Stimulated activated CD4-positive, alpha-beta T cell treated with anti-CD3 and anti-CD28 coated beads, TNF-alpha, amount 100 ng/mL, for 48 hours (primary cell): ENCODE measurements around the gene MT1E.
"Not testable (repeated sequence)": the region's sequence is repeated elsewhere in the genome, so short reads cannot be mapped to it uniquely, and the experiment has no call there.

ENCODE experiments used
- DNase-seq, 3 donors: peaks; one replicate each; pipeline ENCODE4 v3.0.0-alpha.2; 2020; ENCODE audit warnings: low read depth in 3 of 3

Gene MT1E

DNA sequence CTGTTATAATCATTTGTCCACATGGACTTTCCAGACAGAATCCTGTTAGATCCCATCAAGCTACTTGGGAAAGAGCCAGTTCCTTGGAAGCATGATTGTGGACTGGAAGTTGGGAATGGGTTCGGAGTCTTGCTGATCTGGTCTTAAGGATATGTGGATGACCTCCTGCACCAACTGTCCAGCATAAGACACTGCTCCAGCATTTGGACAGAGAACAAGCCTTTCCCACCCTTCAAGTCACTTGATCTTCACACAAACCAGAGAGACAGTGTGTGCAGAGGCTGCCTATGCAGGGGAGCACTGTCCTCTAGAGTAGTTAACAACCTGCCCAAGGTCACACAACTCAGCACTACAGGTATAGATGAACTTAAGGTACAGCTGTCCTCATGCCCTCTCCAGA is 20.3 kb downstream of the MT1E start:
- no peak for DNase-seq

DNA sequence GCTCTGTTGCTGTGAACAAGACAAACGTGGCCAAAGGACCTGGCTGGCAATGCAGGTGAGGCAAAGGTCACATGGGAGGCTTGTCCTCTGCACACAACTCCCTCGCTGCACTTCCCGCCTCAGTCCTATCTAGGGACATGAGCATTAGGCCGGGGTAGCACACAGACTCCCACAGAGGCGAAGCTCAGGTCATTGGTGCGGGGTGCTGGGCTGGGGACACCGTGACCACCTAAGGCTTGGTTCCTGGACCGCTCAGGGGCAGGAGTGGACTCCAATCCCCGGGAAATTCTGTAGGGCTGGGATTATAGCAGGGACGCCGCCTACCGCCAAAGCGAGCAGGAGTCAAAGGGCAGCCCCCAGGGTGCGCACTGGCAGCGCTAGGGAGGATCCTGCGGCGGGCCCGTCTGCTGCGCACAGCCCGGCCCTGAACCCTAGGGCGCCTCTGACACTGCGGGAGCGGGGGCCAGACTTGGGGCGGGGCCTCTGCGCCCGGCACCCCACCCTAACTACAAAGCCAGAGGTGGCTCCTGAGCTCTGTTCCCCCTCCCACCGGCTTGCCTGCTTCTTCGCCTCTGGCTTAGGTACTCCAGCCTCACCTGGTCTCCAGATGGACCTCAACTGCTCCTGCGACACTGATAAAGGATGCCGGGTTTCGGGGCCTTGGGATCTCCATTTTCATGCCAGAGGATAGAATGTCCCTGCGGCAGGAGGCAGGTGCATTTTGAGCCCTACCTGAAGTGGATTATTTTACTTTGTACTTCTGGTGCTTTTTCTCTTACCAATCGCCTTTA is 22.3 kb downstream of the MT1E start:
- no peak for DNase-seq

DNA sequence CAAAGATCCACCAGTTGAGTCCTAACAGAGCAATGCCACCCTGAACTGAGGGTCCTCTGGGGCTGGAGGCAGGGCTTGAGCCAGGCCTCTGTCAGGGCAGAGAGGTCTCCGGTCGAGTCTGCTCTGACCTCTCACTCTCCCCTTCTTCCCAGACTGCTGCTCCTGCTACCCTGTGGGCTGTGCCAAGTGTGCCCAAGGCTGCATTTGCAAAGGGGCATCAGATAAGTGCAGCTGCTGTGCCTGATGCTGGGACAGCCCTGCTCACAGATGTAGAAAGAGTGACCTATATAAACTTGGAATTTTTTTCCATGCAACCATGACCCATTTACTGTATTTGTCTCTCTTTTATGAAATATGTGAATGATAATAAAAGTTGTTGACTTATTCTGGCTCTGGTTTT is 23.7 kb downstream of the MT1E start:
- DNase-seq = no peak

DNA sequence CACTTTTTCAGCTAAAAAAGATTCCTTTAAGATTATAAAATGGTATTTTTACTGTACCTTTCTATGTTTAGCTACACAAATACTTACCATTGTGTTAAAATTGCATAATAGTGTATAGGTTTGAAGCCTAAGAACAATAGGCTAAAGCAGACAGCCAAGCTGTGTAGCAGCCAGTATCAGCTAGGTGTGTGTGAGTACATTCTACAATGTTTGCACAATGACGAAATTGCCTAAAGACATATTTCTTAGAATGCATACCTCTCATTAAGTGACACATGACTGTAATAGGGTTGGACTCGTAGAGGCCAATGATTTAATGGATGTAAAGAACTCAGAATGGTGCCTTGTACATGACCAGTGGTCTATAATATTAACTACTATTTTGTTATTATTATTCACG is 24.2 kb downstream of the MT1E start:
- no peak for DNase-seq

DNA sequence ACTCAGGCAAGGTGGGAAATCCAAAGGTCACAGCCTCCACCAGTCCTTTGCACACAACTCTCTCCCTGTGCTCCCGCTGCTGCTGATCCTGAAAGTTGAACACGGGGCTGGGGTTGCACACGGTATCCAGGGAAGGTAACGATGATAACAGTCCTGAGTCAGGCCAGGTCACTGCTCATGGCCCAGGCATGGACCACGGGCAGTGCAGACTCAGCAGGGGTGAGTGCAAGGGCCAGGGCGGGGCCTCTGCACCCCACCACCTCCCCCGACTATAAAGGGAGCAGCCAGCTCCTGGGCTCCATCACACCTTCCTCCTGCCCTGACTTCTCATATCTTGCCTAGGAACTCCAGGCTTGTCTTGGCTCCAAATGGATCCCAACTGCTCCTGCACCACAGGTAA is 26.0 kb downstream of the MT1E start, which contains the start of gene MT1B:
MT1B (plus strand) TSS at position 301 of the 400 bp plus-strand sequence; CDS start at position 369, 68 bp downstream.
- DNase-seq = no peak

DNA sequence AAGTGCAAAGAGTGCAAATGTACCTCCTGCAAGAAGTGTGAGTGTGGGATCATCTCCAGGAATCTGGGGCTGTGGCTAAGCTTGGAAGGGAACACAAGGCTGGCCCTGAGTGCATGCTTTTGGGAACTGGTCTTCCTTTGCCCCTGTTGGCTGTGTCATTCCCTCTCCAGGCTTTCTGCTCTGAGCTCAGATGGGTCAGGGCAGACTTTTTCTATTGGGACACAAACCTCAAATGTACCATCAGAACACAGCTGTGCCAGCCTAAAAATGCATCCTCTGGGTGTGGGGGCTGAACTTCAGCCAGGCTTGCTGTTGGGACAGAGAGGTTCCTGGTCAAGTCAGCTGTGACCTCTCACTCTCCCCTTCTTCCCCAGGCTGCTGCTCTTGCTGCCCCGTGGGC is 27.0 kb downstream of the MT1E start:
- no peak for DNase-seq

DNA sequence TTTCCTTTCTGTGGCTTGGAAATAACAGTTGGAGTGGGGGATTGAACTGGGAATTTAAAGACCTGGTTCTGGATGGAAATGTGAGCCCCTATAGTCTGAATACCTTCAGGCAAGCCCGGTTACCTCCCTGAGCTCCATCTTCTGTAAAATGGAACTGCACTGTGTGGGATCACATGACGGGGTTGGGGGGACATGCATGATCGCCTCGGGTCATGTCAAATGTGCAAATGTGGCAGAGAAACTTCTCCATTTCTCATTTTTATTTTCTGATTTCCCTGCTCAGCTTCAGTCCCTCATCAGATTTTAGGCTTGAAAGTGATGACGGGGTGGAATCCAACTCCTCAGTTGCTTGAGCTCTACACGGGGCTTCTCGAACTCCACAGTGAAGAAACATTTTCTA is 27.6 kb downstream of the MT1E start:
- no peak for DNase-seq

DNA sequence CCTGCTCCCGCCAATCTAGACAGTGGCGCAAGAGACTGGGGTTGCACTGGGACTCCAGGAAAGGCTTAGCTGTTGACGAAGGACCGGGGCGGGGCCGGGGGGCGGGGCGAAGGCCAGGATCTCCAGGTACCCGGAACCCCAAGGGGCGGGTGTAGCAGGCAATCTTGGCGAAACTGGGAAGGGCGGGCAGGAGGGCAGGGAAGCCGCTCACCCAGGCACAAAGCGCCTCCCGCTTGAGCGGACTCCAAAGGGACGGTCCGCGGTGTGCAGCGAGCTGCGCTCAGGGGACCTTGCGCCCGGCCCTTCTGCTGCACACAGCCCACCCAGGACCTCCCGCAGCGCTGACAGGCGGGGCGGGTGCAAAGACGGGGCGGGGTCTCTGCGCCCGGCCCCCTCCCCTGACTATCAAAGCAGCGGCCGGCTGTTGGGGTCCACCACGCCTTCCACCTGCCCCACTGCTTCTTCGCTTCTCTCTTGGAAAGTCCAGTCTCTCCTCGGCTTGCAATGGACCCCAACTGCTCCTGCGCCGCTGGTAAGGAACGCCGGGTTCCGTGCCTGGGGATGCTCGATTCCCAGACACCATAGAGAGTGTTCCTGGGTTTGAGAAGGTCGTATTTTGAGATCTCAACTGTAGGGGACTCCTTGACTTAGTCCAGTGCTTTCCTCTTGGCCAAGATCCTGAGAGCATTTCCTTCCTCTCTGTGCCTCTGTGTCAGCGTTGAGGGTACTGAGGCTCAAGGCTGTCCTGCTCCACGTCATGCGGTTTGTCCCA is 32.2 kb downstream of the MT1E start, which contains the start of gene MT1F:
MT1F (plus strand) TSS at position 405 of the 772 bp plus-strand sequence; CDS start at position 505, 100 bp downstream.
- peak in 2 of 3 donors; percentile 49 to 74 for DNase-seq

DNA sequence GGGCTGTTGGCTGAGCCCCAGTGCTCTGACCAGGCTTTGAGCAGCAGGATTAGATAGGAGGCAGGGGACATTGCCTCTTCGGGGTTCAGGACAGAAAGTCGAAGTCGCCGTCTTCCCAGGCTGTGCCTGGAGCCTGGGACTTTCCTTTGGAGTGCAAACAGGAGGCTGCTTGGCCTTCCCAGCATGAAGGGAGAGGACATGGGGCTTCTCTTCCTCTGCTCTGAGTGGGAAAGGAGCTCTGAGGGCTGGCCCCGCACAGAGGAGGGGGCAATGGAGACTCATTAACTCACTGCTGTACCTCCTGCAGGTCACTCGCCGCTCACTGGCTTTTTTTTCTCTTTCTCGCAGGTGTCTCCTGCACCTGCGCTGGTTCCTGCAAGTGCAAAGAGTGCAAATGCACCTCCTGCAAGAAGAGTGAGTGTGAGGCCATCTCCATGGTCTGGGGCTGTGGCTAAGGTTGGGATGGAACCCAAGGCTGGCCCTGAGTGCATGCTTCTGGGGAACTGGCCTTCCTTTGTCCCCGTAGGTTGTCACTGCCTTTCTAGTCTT is 32.8 kb downstream of the MT1E start:
- DNase-seq = no peak

DNA sequence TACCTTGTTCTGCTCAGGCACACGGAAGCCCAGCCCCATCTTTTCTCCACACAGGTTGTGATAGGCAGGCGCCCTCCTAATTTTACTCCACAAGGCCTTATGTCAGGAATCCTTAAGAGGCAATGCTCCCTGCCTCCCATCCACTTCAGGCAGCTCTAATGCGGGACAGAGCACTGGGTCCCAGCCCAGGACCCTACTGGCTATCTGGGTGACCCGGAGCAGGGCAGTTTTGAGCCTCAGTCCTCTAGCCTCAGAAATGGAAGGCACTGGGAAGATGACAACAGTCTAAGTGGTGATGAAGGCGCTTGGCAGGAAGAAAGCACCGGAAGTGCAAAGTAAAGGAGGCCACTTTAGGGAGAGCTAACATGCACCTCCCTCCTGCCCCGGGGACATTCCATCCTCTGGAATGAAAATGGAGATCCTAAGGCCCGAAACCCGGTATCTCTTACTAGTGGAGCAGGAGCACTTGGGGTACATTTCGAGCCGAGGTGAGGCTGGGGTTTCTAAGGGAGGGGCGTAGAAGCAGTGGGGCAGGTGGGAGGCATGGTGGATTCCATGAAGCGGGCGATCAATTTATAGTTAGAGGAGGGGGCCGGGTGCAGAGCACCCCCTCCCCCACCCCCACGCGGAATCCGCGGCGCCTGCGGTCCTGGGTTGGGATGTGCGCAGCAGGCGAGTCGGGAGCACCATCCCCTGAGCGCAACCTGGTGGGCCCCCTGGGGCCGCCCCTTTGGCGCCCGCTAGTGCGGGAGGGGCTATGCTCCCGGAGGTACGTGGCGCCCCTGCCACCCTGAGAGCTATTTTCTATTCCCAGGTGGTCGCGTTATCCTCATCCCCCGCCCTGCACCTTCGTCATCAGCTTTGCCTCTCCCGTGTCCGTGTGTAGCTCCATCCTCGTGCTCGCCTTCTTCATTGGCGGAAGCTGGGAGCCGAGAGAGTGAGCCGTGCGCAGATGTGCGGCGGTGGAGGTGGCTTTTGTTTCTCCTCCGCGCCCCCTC is 37.1 kb downstream of the MT1E start:
- DNase-seq = no peak

DNA sequence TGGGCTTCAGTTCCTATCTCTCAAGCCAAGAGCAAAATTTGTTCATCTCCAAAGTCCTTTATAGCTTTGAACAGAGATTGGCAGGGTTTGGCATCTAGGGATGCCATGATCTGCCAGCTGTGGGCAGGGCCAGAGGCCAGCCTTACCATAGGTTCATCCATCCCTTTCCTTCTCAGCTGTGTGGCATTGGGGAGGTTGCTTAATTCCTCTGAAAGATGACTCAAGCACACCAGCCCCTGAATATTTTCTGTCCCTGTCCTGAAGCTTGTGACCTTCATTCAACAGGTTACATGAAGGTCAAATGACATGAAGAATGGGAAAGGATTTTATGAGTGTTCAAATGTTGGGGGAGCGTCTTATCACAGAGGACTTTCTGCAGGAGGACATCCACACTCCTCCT is 38.9 kb downstream of the MT1E start:
- DNase-seq = no peak

DNA sequence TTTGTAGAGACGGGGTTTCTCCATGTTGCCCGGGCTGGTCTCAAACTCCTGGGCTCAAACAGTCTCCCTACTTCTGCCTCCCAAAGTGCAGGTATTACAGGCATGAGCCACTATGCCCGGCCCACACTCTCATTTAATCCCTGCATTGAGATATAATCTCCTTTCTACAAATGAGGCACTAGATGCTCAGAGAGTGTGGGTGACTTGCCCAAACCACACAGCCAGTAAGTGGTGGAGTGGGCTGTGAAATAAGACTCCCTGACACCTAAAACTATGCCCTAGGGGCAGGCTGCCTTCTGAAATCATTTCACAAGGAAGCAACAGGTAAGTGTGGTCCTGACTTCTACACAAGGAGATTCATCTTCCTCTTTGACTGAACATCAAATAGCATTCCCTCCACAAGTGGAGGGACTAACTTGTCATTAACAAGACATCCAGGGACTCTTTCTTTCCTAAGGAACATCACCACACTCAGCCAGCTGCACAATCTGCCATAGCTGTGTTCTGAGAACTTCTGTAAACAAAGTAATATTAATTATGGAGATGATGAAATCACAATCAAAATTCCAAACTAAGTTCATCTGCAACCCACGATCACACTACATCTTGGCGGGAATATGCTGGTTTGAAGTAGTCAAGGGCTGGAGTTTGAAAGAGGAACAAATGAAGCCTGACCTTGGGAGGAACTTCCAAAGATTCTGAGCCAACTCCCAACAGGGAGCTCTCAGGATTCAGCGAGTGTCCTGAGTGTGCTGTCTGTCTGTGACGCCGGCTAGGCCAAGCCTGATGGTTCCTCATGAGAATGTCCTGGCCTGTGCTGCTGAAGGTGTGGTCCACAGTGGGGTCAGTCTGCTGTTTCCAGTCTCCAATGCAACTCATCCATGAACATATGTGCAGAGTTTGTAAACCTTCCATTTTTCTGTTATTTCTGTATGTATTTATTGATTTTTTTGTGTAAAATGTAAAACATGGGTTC is 40.0 kb downstream of the MT1E start:
- not testable (repeated sequence) for DNase-seq

DNA sequence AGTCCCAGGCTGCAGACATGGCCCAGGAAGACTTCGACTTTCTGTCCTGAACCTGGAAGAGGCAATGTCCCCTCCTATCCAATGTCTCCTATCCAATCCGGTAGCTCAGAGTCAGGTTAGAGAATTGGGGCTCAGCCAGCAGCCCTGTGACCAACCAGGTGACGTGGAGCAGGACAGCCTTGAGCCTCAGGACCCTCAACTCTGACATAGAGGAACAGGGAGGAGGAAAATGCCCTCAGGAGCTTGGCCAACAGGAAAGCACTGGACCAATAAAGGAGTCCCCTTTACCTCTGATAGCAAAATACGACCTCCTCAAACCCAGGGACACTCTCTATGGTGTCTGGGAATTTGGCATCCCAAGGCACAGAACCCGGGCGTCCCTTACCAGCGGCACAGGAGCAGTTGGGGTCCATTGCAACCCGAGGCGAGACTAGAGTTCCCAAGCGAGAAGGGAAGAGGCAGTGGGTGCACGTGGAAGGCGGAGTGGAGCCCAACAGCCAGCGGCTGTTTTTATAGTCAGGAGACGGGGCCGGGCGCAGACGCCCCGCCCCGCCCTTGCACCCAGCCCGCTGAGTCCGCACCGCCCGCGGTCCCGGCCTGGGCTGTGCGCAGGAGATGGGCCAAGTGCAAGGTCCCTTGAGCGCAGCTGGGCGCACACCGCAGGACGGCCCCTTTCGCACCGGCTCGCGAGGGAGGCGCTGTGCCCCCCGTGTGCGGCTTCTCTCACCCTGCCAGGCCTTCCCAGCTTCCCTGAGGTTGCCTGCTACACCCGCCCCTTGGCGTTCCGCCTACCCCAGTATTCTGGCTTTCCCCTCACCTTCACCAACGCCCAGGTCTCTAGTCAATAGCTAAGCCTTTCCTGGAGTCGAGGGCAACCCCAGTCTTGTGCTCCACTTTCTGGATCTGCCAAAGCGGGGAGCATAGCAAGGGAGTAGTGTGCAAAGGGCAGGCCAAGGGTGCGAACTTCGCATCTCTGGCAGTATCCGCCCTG is 42.3 kb downstream of the MT1E start, which contains the start of gene MT1G:
MT1G (minus strand) TSS at position 485 of the 991 bp plus-strand sequence; CDS start at position 413, 72 bp downstream.
- DNase-seq = no peak

DNA sequence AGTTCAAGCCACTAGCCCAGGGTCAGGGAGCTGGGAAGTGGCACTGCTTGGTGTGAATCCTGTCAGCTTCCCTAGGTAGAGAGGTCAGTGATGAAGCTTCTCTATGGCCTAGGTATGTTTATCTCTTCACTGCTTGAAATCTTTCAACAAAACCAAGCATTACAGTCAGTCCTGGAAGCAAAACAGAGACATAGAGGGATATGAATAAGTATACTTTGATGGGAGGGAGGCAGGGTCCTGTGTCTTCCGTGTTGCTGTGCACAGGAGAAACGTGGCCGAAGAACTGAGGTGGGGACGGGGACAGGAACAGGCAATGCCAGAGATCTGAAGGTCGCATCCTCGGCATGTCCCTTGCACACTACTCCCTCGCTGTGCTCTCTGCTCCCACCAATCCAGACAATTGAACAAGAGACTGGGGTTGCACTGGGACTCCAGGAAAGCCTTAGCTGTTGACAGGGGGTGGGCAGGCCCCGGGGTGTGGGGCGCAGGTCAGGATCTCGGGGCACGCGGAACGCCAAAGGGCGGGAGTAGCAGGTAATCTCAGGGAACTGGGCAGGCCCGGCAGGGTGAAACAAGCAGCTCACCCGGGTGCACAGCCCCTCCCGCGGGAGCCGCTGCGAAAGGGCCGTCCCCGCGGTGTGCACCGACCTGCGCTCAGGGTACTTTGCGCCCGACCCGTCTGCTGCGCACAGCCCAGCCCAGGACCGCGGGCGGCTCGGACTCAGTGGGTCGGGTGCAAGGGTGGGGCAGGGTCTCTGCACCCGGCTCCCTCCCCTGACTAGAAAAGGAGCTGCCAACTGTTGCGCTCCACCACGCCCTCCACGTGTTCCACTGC is 43.6 kb downstream of the MT1E start, which contains the start of gene MT1H:
MT1H (plus strand) TSS at position 810 of the 835 bp plus-strand sequence. CDS start 71 bp downstream, outside the sequence.
- DNase-seq = no peak

DNA sequence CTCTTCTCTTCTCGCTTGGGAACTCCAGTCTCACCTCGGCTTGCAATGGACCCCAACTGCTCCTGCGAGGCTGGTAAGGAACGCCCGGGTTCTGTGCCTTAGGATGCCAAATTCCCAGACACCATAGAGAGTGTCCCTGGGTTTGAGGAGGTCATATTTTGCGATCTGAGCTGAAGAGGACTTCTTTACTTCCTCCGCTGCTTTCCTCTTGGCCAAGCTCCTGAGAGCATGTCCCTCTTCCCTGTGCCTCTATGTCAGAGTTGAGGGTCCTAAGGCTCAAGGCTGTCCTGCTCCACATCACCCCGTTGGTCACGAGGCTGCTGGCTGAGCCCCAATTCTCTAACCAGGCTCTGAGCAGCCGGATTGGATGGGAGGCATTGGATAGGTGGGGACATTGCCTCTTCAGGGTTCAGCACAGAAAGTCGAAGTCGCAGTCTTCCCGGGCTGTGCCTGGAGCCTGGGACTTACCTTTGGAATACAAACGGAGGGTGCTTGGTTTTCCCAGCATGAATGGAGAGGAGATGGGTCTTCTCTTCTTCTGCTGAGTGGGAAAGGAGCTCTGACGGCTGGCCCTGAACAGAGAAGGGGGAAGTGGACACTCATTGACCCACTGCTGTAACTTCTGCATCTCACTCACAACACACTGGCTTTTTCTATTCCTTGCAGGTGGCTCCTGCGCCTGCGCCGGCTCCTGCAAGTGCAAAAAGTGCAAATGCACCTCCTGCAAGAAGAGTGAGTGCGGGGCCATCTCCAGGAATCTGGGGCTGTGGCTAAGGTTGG is 44.4 kb downstream of the MT1E start:
- DNase-seq = no peak

DNA sequence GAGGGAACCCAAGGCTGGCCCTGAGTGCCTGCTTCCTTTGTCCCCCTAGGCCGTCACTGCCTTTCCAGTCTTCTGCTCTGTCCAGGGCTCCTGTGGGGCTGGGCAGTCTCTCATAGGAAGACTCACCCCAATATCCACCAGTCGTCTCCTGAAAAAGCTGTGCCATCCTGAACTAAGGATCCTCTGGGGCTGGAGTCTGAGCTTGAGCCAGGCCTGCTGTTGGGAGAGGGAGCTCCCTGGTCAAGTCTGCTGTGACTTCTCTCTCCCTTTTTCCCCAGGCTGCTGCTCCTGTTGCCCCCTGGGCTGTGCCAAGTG is 45.0 kb downstream of the MT1E start:
- no peak for DNase-seq

DNA sequence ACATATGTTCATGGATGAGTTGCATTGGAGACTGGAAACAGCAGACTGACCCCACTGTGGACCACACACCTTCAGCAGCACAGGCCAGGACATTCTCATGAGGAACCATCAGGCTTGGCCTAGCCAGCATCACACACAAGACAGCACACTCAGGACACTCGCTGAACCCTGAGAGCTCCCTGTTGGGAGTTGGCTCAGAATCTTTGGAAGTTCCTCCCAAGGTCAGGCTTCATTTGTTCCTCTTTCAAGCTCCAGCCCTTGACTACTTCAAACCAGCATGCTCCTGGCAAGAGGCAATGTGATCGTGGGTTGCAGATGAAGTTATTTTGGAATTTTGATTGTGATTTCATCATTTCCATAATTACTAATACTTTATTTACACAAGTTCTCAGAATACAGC is 46.1 kb downstream of the MT1E start:
- not testable (repeated sequence) for DNase-seq
